ENCODE measurements around the gene PPP2R2C.

Gene PPP2R2C

DNA sequence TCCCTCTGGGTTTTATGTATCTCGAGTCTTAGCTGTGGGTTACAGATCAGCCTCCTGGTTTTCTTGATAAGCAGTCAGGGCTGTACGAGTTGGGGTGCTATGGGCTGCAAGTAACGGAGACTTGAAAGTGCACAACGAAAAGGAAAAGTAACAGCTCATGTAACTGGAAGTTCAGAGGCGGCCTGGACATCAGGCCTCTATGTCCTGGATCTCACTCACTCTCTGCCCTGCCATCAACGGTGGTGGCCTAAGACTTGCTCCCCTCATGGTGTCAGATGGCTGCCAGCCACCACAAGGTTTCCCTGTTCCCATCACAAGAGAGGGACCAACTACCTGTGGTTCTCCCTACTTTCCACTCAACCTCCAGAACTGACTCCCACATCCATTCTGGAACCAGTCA, 4.8 kb downstream of the PPP2R2C start:
- Mint-ChIP-seq H3K4me1 (ENCODE audit: low read depth) (no peaks in the 10 kb centered on the region), H3K9me3 (no peaks in the 10 kb centered on the region), H3K27ac (no peak overlapping the region), H3K36me3 (ENCODE audit: low read depth) (no peaks in the 10 kb centered on the region), H3K4me3 (no peak overlapping the region), H3K27me3 (ENCODE audit: low read depth) (peaks cover 41% of the 10 kb centered on the region)

DNA sequence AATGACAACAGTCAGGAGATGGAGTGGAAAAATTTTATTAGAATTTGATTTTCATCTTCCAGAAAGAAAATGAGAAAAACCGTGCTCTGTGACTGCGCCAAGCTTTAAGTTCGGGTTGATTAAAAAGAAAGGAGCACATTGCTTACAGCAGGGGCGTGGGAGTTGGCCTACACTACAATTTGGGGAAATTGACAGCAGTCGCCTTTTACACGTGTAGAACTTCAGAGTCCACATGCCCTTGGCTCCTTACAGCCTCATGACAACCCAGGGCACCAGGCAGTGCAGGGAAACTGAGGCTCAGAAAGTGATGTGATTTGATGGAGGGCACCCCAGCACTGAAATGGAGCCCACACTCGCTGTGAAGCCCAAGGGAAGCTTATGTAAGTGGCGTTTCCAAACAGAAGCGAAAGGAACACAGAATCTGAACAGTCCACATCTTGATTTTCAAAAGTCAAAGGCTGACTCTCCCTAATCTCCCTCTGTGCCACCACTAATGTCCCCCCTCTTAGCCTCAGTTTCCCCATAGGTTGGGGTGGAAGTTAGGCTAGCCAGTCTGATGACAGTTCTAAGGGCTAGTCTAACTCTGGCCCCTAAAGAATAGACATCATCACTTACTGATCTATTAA, 5.5 kb downstream of the PPP2R2C start:
- Mint-ChIP-seq H3K27me3 (ENCODE audit: low read depth) (peaks cover 41% of the 10 kb centered on the region), H3K4me3 (no peak overlapping the region), H3K9me3 (no peaks in the 10 kb centered on the region), H3K36me3 (ENCODE audit: low read depth) (no peaks in the 10 kb centered on the region), H3K27ac (no peak overlapping the region), H3K4me1 (ENCODE audit: low read depth) (no peaks in the 10 kb centered on the region)

DNA sequence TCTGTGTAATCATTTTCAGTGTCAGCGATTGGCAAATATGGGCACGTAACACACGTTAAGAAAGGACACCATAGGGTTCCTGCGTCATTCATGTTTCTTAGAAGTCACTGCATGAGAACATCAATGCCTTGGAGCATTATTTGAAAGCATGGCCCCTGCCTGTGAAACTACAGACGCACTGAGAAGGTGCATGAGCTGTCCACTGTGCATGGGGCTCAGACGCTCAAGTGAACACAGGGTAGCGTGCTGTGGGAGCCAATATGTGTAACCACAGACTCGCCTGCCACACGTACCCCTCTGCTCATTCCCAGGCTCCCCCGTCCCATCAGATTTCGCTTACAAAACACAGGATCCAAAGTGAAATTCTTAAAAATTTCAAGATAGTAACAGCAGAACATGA, 6.5 kb downstream of the PPP2R2C start:
- H3K36me3 Mint-ChIP-seq (ENCODE audit: low read depth) = no peaks in the 10 kb centered on the region
- H3K9me3 Mint-ChIP-seq = no peaks in the 10 kb centered on the region
- no peak overlapping the region for H3K4me3 Mint-ChIP-seq
- no peaks in the 10 kb centered on the region for H3K4me1 Mint-ChIP-seq (ENCODE audit: low read depth)
- no peak overlapping the region for H3K27ac Mint-ChIP-seq
- peaks cover 41% of the 10 kb centered on the region for H3K27me3 Mint-ChIP-seq (ENCODE audit: low read depth)

DNA sequence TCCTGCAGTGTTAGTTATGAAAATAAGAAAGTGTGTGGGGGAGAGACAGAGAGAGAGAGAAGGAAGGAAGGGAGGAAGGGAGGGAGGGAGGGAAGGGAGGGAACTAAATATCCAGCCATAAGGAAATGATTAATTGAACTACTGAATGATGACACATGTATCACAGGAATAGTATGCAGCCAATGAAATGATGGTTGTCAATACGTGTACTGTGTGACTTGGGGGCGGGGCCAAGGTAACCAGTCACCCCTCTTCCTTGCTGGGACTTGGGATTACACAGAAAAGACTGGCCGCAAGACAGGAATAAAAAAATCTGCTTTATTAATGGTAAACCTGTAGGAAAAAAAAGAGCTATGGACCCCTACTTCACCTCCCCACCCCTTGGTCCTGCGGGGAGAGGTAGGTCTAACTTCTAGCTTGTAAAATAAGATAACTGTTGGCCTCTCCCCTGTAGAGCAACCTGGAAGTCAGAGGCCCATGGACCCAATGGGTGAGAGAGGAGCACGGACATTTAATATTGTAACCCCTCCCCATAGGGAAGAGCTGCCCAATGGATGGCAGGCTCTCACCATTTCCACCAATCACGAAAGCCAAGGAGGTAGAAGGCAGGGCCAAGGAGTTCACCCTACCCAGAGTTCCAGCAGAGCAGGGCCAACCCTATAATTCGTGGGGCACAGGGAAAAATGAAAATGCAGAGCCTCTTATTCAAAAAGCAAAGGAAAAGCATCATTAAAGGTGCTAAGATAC, 7.4 kb downstream of the PPP2R2C start:
- H3K4me3 Mint-ChIP-seq = no peak overlapping the region
- H3K4me1 Mint-ChIP-seq (ENCODE audit: low read depth) = no peaks in the 10 kb centered on the region
- no peaks in the 10 kb centered on the region for H3K9me3 Mint-ChIP-seq
- peaks cover 37% of the 10 kb centered on the region for H3K27me3 Mint-ChIP-seq (ENCODE audit: low read depth)
- H3K27ac Mint-ChIP-seq = no peak overlapping the region
- no peaks in the 10 kb centered on the region for H3K36me3 Mint-ChIP-seq (ENCODE audit: low read depth)

DNA sequence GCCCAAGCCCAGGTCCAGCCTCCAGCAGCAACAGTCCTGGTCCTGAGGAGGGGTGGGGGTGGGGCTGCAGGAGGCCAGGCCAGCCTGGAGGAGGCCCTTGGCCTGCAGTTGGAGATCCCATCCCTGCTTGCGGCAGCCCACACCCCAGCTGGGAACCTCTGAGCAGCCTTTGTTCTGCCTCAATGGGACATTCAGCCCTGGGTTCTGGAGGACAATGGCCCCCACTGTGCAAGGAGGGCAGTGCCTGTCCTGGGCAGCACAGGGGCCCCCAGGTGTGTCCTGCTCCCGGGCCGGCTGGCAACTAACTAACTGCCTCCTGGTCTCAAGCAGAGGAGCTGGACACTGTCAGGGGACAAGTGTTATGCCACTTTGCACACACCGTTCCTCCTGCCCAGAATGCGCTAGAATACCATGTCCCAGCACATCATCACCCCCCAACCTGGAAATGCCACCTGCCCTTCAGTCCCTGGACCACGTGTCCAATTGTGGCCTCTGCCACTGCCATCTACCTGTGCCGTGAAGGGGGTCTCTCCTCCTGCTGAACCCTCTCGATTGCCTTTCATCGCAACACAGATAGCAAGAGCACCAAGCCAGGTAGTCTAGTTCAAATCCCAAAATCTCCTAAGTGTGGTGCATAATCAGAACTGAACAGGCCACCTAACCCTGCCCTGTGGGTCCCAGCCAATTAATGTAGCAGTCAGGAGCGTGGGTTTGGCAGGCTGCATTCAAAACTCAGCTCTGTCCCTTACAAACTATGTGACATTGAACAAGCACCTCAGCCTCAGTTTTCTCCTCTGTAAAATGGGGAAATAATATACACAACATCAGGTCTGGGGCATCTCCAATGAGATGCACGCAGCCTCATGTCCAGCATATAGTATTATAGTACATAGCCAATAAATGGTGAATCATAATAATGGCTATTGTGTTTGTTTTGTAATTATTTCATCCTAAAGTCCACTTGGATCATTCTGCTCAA, 8.8 kb downstream of the PPP2R2C start:
- Mint-ChIP-seq H3K4me1 (ENCODE audit: low read depth) (no peaks in the 10 kb centered on the region), H3K4me3 (no peak overlapping the region), H3K27ac (no peak overlapping the region), H3K9me3 (no peaks in the 10 kb centered on the region), H3K36me3 (ENCODE audit: low read depth) (no peaks in the 10 kb centered on the region), H3K27me3 (ENCODE audit: low read depth) (peaks cover 22% of the 10 kb centered on the region)

DNA sequence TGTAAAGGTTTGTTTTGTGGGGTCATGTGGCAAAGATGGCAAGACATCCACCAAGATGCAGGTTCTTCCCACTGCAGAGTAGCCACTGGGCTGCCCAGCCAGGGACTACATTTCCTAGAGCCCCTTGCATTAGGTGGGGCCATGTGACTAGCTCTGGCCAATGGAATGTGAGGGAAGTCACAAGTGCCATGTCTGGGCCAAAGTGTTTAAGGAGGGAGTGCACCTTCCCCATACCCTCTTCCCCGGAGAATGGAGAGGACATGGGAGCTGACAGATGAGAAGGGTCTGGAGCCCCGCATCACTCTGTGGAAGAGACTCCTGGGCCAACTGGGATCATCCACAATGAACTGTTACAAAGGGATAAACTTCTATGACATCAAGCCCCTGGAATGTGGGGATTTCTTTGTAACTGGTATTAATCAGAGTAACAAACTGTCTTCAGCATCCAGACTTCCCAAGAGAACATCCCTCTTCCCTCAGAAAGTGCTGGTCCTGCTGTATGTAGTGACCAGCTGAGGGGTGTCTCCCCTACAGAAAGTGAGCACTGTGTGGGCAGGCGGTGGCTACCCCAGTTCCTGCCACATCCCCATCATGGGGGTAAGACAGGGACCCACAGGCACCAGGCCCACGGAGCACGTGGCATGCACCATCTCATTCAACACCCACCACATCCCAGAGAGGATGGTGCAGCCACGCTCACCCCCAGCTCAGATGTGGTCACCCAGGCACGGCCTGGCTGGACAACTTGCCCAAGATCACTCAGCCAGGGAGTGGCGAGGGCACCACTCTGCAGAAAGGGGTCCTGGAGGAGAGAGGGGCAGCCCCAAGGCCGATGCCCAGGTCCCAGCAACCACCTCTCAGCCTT, 10.9 kb downstream of the PPP2R2C start:
- H3K4me1 Mint-ChIP-seq (ENCODE audit: low read depth) = no peaks in the 10 kb centered on the region
- H3K9me3 Mint-ChIP-seq = no peaks in the 10 kb centered on the region
- no peak overlapping the region for H3K27ac Mint-ChIP-seq
- H3K36me3 Mint-ChIP-seq (ENCODE audit: low read depth) = no peaks in the 10 kb centered on the region
- H3K27me3 Mint-ChIP-seq (ENCODE audit: low read depth) = peaks cover 6% of the 10 kb centered on the region
- H3K4me3 Mint-ChIP-seq = no peak overlapping the region

DNA sequence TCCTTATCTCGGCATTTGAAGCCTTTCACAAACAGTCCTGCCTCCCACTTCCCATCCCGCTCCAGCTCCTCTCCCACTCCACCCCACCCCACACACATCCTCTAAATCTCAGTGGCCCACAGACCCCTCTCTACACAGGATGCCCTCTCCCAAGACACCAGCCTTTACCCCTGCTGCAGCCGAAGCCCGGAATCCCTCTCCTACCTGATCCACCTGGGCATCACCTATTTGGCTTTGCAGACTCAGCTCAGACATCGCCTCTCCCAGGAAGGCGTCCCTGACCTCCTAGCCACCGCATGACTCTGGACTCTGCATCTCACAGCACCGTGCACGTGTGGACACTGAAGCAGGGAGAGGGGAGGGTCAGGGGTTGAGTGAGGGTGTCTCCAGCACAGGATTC, 11.5 kb downstream of the PPP2R2C start:
- Mint-ChIP-seq H3K36me3 (ENCODE audit: low read depth) (no peaks in the 10 kb centered on the region), H3K4me3 (no peak overlapping the region), H3K4me1 (ENCODE audit: low read depth) (no peaks in the 10 kb centered on the region), H3K27ac (no peak overlapping the region), H3K9me3 (no peaks in the 10 kb centered on the region), H3K27me3 (ENCODE audit: low read depth) (no peaks in the 10 kb centered on the region)

DNA sequence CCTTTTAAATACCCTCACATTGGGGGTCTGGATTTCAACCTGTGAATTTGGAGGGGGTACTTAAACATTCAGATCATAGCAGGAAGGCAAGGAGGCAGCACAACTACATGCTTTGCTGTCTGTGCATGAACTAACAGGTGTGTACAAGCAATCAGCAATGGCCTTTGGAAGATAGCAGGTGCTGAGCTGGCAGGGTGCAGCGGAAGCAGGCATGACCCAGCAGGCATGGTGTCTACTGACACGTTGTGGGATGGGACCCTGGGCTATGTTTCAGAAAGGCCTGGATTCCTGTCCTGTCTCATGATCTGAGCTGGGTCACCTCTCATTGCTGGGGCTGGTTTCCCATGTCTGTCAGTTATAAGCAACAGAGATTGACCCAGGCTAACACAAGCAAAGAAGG, 13.9 kb downstream of the PPP2R2C start:
- Mint-ChIP-seq H3K27ac (no peak overlapping the region), H3K27me3 (ENCODE audit: low read depth) (no peaks in the 10 kb centered on the region), H3K9me3 (no peaks in the 10 kb centered on the region), H3K4me1 (ENCODE audit: low read depth) (no peaks in the 10 kb centered on the region), H3K36me3 (ENCODE audit: low read depth) (no peaks in the 10 kb centered on the region), H3K4me3 (no peak overlapping the region)

DNA sequence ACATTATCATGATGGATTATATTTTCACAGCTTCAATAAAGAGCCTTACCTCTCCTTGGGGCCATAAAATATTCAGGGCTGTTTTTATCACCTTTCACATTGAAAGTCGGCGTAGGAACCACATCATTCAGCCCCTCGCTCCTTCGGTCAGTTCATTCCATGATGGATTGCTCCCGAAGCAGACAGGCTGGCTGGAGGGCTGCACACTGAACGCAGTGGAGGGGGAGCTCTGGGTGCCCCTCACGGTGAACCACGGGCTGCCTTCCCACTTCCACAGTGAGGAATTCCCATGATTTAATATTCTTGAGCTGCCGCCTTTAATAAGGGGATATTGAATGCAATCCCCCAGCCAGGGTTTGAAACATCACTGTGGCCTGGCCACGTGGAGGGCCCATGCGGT, 16.0 kb downstream of the PPP2R2C start:
- Mint-ChIP-seq H3K36me3 (ENCODE audit: low read depth) (no peaks in the 10 kb centered on the region), H3K27ac (no peak overlapping the region), H3K27me3 (ENCODE audit: low read depth) (no peaks in the 10 kb centered on the region), H3K4me1 (ENCODE audit: low read depth) (no peaks in the 10 kb centered on the region), H3K4me3 (no peak overlapping the region), H3K9me3 (no peaks in the 10 kb centered on the region)

DNA sequence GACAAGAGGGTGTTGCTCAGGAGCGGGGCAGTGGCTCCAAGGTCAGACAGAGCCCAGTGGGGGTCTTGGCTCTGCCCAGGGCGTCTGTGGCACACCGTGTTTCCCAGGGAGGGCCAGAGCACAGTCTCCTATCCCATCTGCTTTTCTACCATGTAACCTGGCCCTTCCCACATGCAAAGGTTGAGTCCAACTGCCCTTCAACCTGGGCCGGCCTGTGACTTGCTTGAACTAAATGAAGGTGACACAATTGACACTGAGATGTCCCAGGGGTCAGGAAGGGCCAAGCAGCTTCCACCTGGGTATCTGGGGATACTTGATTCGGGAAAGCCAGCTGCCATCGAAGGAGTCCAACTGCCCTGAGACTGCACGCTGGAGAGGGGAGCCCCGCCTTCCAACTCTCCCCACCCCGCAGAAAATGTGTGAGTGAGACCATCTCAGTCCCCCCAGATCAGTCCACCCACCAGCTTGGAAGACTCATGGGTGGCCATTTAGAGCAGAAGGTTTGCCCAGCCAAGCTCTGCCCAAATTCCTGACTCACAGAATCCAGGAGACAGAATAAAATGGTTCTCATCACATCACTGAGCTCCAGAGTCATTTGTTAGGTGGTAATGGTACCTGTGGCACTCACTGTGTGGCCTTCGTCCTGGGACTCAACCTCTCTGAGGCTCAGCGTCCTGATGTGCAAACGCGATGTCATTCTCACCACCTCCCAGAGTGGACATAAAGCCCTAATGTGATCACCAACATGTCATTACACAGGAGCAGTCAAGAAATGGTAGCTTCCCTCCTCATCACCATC, 18.1 kb downstream of the PPP2R2C start:
- no peaks in the 10 kb centered on the region for H3K27me3 Mint-ChIP-seq (ENCODE audit: low read depth)

DNA sequence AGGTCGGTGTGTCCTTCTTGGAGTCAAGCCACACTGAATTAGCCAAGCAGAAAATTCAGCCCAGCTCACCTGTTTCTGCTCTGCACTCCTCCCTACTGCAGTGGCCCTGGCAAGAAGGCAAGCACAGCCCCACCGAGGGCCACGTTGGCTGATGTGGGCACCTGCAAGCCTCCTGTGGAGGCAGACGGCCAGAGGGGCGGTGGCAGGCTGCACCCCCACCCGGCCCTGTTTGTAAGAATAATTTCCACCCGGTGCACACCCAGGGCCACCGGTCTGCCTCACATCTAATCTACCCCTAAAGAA, 18.8 kb downstream of the PPP2R2C start:
- Mint-ChIP-seq H3K9me3 (no peaks in the 10 kb centered on the region), H3K27me3 (ENCODE audit: low read depth) (no peaks in the 10 kb centered on the region), H3K36me3 (ENCODE audit: low read depth) (no peaks in the 10 kb centered on the region), H3K27ac (no peak overlapping the region), H3K4me1 (ENCODE audit: low read depth) (no peaks in the 10 kb centered on the region), H3K4me3 (no peak overlapping the region)

More for the DNA sequence above, 18.1 kb downstream of the PPP2R2C start:
- Mint-ChIP-seq H3K27ac (no peak overlapping the region), H3K4me3 (no peak overlapping the region), H3K4me1 (ENCODE audit: low read depth) (no peaks in the 10 kb centered on the region), H3K36me3 (ENCODE audit: low read depth) (no peaks in the 10 kb centered on the region), H3K9me3 (no peaks in the 10 kb centered on the region)

DNA sequence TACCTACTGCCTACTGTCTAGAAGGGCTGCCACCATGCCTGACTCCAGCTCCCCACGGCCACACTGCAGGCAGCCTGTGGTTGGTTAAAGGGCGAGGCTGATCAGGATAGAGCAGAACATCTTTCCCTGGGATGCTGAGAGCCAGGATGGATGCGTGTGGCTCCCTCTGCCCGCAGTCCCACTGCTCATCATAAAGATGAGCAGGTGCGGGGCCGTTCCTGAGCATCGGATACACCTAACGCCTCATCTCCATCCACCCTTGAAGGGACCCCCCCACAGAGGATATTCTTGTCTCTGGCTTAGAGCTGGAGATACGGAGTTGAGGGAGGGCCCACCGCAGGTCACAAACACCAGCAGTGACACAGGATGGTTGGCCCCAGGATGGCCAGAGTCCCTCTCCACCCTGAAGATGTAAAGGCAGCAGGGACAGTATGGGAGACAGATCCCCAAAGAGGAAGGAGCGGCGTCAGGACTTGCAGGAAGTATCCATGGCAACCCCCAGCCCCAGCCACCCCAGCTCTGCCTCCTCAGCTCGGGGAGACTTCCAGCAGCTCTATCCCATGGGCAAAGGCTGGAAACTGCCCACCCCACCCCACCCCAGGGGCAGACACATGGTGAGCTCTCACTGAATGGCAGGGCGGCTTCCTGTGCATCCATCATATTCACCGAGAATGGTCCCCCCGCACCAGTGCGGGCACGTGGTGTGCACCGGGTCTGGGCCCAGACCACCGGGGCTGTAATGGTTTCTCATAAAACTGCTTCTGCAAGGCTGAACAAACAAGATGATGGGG, 19.3 kb downstream of the PPP2R2C start:
- H3K27me3 Mint-ChIP-seq (ENCODE audit: low read depth) = no peaks in the 10 kb centered on the region
- no peaks in the 10 kb centered on the region for H3K4me1 Mint-ChIP-seq (ENCODE audit: low read depth)
- no peaks in the 10 kb centered on the region for H3K9me3 Mint-ChIP-seq
- no peak overlapping the region for H3K4me3 Mint-ChIP-seq
- no peaks in the 10 kb centered on the region for H3K36me3 Mint-ChIP-seq (ENCODE audit: low read depth)
- H3K27ac Mint-ChIP-seq = no peak overlapping the region

Data from T-helper 1 cell treated with Interleukin-12 subunit alpha and Interleukin-12 subunit beta and Interleukin-4 antibody, amounts not matched to agents 30 μg/mL and 1 μg/mL, for 36 hours (primary cell).